HG02798 (cell line): Measurements from ENCODE around the gene NUTM2E.
"Not testable (repeated sequence)": the region's sequence is repeated elsewhere in the genome, so short reads cannot be mapped to it uniquely, and the experiment has no call there.

Experiments used
- ATAC-seq: cut with Tn5 transposase; IDR thresholded peaks from one replicate; pipeline ENCODE4 v1.9.1; 2021; ENCODE audit warnings: mild to moderate bottlenecking; ENCODE audit not compliant: unreplicated experiment, poor library complexity

NUTM2E gene

GRCh38 chr10:79826496-79827215, at the start of gene NUTM2E:
Gene NUTM2E, plus strand, starts transcription at chr10:79826739. Its CDS starts 15,002 bp downstream, at chr10:79841741.
- ATAC-seq, result peak; percentile 96

GRCh38 chr10:79777997-79778396, 48.5 kb upstream of the NUTM2E start:
- ATAC-seq, result not testable (repeated sequence)

GRCh38 chr10:79779310-79779938, 47.1 kb upstream of the NUTM2E start:
- peak; percentile 90 for ATAC-seq

GRCh38 chr10:79779992-79780391, 46.5 kb upstream of the NUTM2E start:
- ATAC-seq, result not testable (repeated sequence)

GRCh38 chr10:79781584-79781983, 45.0 kb upstream of the NUTM2E start:
- ATAC-seq, result not testable (repeated sequence)

- not testable (repeated sequence) for ATAC-seq
These were observed 39.0 kb upstream of the NUTM2E start for GRCh38 chr10:79787455-79787952.

- ATAC-seq, result not testable (repeated sequence)
These were observed 37.2 kb upstream of the NUTM2E start for GRCh38 chr10:79789351-79789750.

- ATAC-seq, result not testable (repeated sequence)
These were observed 34.5 kb upstream of the NUTM2E start for GRCh38 chr10:79791906-79792517.

GRCh38 chr10:79799337-79799736, 27.2 kb upstream of the NUTM2E start:
- peak; percentile 55 for ATAC-seq

GRCh38 chr10:79805857-79806256, 20.7 kb upstream of the NUTM2E start:
- ATAC-seq, result not testable (repeated sequence)

- not testable (repeated sequence) for ATAC-seq
These were observed 14.6 kb upstream of the NUTM2E start for GRCh38 chr10:79811895-79812294.

GRCh38 chr10:79816290-79816689, 10.2 kb upstream of the NUTM2E start:
- not testable (repeated sequence) for ATAC-seq

- ATAC-seq, result not testable (repeated sequence)
These were observed 3.2 kb upstream of the NUTM2E start for GRCh38 chr10:79823387-79823786.

GRCh38 chr10:79825587-79826011, 940 bp upstream of the NUTM2E start:
- ATAC-seq, result peak; percentile 14

GRCh38 chr10:79826131-79826495, 426 bp upstream of the NUTM2E start:
- not testable (repeated sequence) for ATAC-seq

GRCh38 chr10:79833833-79834232, 7.3 kb downstream of the NUTM2E start:
- ATAC-seq, result not testable (repeated sequence)

GRCh38 chr10:79835891-79836290, 9.4 kb downstream of the NUTM2E start:
- ATAC-seq, result not testable (repeated sequence)

- not testable (repeated sequence) for ATAC-seq
These were observed 10.4 kb downstream of the NUTM2E start for GRCh38 chr10:79836891-79837290.

- ATAC-seq, result not testable (repeated sequence)
These were observed 11.9 kb downstream of the NUTM2E start for GRCh38 chr10:79838441-79838840.

GRCh38 chr10:79853191-79853854, 26.8 kb downstream of the NUTM2E start:
- ATAC-seq, result not testable (repeated sequence)
